GM18502 (cell line): ENCODE measurements around the gene KCNH6.

Source experiments
- ATAC-seq: cut with Tn5 transposase; IDR thresholded peaks from one replicate; pipeline ENCODE4 v1.9.1; 2021; ENCODE audit warnings: mild to moderate bottlenecking; ENCODE audit not compliant: unreplicated experiment, poor library complexity

Gene KCNH6

DNA sequence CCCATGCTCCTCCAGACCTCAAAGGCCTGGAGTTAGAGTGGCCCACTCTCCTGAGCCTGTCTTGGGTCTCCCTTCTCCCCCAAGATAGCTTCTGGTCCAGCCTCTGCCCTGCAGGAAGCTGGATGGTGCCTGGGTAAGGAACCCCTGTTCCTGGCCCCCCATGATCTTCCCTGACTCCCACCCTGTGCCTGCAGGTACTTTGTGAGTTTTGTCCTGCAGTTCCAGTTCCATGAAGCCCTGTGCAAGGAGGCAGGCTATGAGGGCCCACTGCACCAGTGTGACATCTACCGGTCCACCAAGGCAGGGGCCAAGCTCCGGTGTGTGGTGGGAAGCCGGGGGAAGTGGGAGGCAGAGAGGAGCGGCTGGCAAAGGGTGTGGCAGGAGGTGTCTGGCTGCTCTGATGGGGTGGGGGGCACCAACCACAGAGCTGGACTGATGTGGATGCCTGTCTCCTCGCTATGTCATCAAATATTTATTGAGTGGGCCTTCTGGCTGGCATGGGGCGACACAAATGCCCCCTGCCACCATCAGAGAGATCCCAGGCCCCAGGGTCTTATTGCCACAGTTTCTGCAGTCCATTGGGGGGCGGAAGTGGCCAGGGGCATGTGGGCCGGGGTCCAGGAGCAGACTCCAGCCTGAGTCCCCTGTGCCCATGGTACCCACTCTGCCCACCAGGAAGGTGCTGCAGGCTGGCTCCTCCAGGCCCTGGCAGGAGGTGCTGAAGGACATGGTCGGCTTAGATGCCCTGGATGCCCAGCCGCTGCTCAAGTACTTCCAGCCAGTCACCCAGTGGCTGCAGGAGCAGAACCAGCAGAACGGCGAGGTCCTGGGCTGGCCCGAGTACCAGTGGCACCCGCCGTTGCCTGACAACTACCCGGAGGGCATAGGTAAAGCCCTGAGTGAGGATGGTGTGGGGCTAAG lies 39.2 kb upstream of the KCNH6 start:
- ATAC-seq: no peak

DNA sequence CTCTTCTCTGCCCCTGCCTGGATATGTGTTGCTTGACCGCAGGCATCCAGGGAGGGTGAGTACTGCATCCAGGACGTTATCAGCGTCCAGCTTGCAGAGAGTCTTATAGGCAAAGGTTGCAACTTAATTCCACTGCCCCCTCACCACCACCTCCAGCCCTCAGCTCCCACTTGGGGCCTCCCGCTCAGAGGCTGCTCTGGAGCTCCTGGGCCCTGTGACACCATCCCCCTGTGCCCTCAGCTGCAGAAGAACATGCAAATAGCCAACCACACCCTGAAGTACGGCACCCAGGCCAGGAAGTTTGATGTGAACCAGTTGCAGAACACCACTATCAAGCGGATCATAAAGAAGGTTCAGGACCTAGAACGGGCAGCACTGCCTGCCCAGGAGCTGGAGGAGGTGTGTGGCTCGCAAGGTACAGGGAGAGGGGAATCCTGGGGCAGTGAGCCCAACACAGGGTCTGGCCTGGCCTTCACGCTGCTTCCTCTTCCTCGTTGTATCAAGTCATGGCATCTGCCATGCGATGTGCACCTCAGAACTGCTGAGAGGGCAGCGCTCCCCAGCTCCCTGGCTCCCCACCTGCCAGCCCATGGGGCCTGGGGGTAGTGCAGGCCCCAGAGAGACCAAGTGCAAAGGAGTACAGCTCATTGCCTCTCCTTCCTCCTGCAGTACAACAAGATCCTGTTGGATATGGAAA lies 36.7 kb upstream of the KCNH6 start:
- ATAC-seq: no peak

DNA sequence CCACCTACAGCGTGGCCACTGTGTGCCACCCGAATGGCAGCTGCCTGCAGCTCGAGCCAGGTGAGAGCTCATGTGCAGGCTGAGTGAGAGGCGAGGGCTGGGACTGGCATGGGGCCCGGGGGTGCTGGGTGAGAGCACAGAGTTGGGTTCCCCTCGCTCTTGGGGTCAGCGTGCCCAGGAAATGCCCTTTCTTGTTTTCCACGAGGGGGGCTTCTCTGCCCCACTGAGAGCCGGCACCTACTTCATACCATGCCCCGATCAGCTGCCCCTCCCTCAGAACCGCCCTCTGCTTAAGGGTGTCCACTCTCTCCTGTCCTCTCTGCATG lies 36.2 kb upstream of the KCNH6 start:
- no peak for ATAC-seq

DNA sequence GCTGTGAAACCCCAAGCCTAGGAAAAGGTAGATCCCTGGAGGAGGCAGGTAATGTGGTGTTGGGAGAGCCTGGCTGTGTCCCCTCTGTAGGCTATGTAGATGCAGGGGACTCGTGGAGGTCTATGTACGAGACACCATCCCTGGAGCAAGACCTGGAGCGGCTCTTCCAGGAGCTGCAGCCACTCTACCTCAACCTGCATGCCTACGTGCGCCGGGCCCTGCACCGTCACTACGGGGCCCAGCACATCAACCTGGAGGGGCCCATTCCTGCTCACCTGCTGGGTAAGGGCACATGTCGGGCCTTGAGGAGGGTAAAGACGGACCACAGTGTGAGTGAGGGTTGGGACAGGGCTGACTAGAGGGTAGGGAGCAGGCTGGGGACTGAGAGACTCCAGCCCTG lies 34.3 kb upstream of the KCNH6 start:
- ATAC-seq: no peak

DNA sequence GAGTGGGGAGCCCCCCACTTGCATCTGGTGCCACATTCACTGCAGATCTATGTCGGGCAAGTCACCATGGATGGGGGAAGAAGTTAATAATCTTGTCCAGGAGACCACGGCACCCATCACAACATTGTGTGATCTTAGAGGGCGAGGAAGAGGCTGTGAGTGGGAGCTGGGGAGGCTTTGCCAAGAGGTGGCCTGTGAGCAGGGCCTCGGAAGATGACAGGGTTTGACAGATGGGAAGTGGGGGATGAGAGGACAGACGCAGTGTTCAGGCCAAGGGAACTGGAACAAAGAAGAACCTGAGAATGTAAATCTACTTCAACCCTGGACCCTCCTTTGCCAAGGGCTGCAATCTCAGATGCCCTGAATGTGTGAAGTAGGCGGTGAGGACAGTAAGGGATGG lies 33.9 kb upstream of the KCNH6 start:
- no peak for ATAC-seq

DNA sequence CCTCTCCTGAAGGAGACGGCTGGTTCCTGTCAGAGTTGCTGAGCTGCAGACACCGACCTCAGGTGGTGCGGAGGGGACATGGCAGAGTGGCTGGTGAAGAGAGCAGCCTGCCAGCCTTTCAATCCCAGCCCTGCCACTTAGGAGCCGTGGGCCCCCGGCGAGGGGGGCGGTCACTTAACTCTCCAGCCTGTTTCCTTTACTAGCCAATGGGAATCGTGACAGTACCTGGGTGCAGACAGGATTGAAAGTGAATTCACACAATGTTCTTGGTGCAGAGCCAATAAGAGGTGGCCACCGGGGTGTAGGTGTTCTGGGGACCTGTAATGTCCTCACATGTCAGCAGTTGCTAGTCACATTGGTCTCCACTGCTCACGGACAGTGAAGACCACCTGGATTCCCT lies 32.8 kb upstream of the KCNH6 start:
- ATAC-seq: no peak

DNA sequence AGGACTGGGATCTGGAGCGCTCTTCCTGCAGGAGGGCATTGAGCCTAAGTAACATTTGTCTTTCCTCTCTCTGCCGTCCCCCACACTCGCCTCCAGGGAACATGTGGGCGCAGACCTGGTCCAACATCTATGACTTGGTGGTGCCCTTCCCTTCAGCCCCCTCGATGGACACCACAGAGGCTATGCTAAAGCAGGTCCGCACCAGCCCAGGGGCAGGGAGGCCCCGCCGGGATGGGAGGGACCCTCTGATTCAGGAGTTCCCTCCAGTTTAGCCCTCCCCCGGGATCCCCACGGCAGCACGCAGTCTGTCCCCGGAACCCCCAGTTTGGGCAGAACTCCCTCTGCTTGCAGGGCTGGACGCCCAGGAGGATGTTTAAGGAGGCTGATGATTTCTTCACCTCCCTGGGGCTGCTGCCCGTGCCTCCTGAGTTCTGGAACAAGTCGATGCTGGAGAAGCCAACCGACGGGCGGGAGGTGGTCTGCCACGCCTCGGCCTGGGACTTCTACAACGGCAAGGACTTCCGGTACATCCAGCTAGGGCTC lies 32.2 kb upstream of the KCNH6 start:
- no peak for ATAC-seq

DNA sequence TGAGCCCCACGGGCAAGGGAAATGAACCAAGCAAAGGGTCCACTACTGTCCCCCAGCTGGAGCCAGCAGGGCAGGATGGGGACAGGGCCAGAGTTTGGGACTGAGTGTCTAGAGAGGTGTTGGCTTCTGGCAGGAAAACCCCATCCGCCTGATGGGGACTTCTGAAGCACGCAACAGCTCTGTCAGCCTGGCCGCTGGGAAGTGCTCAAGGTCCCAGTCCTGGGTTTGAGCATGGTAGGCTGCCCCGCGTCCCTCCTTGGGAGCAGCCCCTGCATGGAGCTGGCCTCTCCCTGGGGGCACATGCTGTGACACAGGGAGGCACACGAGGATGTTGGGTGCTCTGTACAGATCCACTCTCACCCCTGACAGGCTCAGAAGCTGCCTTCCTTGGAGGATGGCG lies 31.7 kb upstream of the KCNH6 start:
- no peak for ATAC-seq

DNA sequence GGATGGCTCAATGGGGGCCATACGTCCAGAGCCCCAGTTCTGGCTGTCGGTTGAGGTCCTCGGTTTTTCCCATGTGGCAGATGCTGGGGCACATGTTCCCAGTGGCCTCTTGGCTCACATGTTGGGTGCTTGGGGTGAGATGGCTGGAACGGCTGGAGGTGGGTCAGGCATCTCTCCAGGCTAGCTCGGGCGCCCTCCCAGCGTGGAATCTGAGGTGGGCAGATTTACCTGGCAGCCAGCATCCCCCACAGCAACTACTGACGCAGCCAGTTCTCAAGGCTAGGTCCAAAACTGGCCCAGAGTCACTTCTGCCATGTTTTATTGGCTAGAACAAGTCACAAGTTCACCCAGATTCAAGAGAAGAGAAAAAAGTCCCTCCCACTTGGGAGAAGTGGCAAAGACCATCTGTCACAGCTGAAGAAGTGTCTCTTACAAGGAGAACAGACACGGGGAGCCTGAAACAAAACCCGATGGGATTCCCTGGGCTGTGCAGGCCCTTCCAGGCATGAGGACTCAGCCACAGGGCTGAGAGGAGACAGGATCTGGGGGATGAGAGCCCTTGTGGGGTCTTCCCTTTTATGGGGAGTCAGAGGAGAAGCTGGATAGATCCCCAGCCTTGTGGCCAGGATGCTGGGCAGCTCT lies 31.1 kb upstream of the KCNH6 start:
- no peak for ATAC-seq

DNA sequence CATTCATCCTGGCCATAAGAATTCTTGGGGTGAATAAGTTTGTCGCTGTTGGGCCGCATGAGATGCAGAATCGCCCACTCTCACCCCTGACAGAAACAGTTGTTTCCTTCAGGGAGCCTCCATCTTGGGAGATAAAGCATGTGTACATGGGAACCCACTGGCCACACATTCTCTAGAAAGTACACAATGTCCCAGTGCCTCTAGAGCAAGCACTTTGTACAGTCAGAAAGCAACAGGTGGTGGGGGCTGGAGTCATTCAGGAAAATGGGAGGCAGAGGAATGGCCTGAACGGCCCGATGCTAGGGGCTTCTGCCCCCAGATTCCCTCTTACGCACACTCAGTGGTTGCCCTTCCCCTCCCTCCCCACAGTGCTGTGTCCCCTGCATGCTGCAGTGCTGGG lies 30.2 kb upstream of the KCNH6 start:
- ATAC-seq: no peak

DNA sequence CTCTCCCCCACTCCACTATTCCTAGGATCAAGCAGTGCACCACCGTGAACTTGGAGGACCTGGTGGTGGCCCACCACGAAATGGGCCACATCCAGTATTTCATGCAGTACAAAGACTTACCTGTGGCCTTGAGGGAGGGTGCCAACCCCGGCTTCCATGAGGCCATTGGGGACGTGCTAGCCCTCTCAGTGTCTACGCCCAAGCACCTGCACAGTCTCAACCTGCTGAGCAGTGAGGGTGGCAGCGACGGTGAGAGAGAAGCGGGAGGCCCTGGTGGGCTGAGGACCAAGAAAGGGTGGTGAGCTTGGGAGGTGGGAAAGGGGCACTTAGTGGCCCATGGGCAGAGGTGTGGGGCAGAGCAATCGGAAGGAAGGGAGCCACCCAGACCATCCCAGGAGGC lies 29.7 kb upstream of the KCNH6 start:
- no peak for ATAC-seq

DNA sequence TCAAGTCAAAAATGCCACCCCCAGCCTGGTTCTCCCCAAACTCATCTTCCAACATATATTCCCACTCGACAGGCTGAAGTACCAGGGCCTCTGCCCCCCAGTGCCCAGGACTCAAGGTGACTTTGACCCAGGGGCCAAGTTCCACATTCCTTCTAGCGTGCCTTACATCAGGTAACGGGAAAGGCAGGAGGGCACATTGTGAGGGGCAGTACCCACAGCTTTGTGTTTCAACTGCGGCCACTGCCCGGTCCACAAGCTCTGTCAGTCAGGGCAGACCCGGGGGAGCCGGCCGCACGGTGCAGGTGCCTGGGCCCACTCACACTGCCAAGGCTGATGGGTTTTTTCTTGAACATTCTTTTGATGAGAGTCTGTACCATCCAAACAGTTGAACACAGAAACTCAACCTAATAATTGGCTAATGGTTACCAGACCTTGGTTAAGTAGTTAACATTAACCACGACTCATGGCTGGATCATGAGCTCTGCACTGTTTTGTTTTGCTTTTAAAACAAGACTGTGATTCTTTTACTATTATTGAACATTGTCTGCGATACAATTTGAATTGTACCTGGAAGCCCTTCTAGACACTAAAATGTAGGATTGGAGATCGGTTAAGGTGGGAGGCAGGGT lies 28.7 kb upstream of the KCNH6 start:
- ATAC-seq: no peak

DNA sequence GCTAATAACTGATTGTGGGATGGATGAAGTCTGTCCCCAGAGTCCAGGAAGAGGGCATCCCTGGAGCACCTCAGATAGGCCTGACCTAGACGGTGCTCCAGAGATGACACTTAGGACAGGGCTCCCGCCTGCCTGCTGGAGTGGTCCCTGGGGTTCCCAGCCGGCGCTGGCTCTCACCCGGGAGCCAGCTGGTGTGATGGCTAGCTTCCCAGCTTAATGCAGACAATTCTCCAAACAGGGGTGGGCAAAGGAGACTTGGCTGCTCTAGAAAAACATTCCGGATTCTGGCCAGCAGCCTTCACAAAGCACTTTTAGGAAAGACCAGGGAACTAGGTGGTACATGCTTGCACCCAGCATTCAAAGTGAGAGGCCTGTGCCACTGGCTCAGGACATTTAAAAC lies 27.7 kb upstream of the KCNH6 start:
- no peak for ATAC-seq

DNA sequence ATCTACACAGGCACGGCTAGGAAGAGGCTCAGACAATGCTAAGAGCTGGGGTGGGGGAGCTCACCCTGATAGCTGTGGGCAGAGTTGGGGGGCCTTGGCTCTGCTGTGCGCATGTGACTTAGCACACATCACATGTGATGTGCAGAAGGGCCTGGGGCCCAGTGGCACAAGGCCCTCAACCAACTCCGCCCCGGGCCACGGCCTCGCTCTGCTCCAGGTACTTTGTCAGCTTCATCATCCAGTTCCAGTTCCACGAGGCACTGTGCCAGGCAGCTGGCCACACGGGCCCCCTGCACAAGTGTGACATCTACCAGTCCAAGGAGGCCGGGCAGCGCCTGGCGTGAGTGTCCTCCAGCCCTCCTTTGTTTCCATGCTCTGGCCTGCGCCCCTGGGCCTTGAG lies 27.0 kb upstream of the KCNH6 start:
- ATAC-seq: no peak

DNA sequence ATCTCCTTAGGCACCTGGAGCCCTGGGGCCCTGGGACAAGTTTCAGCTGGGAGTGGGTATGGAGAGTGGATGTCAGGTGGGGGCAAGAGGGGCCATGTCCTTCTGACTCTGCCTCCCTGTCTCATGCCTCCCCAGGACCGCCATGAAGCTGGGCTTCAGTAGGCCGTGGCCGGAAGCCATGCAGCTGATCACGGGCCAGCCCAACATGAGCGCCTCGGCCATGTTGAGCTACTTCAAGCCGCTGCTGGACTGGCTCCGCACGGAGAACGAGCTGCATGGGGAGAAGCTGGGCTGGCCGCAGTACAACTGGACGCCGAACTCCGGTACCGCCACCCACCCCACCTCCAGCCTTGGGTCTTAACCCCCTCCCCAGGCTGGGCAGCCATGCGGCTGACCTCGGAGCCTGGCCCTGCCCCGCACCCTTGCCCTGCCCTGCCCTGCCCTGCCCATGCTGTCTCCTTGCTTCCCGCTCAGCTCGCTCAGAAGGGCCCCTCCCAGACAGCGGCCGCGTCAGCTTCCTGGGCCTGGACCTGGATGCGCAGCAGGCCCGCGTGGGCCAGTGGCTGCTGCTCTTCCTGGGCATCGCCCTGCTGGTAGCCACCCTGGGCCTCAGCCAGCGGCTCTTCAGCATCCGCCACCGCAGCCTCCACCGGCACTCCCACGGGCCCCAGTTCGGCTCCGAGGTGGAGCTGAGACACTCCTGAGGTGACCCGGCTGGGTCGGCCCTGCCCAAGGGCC lies 26.3 kb upstream of the KCNH6 start:
- no peak for ATAC-seq

DNA sequence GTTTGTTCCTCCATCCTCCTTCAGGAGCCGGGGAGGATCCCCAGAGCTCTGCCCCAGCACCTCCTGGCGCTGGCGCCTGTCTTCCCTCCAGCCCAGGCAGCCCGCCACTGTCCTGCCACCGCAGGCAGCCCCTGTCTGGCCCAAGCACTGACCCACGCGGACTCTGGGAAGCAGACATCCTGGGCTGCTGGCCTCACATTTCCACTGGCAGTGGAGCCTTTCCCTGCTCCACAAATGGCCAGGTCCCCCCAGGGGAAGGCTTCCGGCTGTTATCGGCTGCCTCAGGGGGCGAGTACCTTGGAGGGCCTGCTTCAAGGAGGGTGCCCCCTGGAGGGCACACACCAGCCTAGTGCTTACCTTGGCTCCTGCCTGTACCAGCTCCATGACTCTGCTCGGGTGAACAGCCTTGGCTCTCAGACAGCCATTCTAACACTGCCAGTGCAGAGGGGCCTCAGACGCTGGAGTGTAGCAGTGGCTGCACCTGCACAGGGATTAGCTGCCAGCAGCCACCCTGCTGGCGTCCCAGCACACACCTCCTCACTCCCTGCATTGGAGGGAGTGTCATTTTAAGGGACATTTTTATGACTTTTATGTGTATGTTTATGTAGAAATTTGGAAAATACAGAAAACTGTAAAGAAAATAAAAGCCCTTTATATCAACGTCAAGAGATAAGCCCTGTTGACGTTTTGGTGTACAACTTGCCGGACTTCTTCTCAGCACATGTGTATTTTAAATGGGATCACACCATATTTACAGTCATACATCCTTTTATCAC lies 25.3 kb upstream of the KCNH6 start:
- ATAC-seq: no peak

DNA sequence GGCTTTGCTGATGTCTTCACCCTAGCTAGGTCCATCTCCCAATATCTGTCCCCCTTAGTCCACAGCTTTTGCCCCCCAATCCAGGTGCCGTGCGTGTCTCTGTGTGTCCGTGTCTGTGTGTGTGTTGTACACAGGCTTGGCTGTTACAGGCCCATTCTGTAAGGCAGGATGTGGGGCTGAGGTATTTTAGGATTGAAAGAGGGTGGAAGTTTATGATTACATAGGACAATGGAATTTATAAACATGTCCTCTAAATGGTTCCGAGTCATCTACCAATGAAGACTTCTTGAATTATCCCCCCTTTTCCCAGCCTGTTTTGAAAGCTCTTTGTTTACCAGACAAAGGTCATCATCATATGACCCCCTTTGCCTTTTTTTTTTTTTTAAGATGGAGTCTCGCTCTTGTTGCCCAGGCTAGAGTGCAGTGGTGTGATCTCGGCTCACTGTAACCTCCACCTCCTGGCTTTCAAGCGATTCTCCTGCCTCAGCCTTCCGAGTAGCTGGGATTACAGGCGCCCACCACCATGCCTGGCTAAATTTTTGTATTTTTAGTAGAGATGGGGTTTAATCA lies 24.4 kb upstream of the KCNH6 start:
- ATAC-seq: no peak

DNA sequence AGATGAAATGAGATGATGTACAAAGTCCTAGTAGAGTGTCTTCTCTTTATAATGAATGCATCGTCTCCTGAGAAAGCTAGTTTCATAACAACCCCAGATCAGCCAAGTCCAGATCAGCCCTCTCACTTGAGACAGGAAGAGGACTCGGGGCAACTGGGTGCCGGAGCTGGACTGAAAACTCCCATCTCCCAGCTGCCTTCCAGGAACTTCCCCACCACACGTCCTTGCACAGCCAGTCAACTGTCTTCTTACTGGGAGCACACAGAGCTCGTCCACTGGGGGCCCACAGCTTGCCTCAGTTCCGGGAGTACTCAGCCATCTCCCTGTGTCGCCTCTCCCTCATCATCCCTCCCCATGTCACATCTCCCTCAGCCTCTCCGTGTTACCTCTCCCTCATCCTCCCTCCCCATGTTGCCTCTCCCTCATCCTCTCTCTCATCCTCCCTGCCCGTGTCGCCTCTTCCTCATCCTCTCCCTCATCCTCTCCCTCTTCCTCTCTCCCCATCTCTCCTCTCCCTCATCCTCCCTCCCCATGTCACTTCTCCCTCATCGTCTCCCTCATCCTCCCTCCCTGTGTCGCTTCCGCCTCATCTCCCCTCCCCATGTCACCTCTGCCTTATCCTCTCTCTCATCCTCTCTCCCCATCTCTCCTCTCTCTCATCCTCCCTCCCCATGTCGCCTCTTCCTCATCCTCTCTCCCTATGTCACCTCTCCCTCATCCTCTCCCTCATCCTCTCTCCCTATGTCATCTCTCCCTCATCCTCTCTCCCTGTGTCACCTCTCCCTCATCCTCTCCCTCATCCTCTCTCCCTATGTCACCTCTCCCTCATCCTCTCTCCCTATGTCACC lies 22.4 kb upstream of the KCNH6 start:
- no peak for ATAC-seq
